ENCODE data around the gene TRABD2B. TPM values are rescaled to one million over a fixed set of nuclear protein-coding genes. Genes with fewer than 3 reads are reported as not detected.
A peak's percentile ranks its signal among the peaks of the same experiment; 100 is the strongest.

Gene TRABD2B
- total RNA-seq, 4 donors from 2014 or later: 0.05 to 0.15 (median 0.12) TPM

GRCh38 chr1:47984175-47984789 lies 12.9 kb downstream of the TRABD2B start:
- DNase-seq (no peak), ATAC-seq (peak in 1 of 2 donors; percentile 50)
- H3K36me3 ChIP-seq: no peaks in the 10 kb centered on the region
- intact Hi-C loops (cut with DNase I; ENCODE audit: low total_unique reads): no loop called here
- in situ Hi-C loops (cut with MboI; ENCODE audit: low sequenced_read_pairs in 4 of 4): loop anchor here in 1 of 4 donors (25.0 kb wide), 1 partner anchor 197 kb away; no protein-coding TSS in a partner anchor
- H3K27ac ChIP-seq: no peak overlapping the region
- H3K4me1 ChIP-seq: peaks cover 0 to 8% of the 10 kb centered on the region in 2 donors
- no peaks in the 10 kb centered on the region for H3K9me3 ChIP-seq
- TF ChIP-seq POLR2A (IDR thresholded peaks at IDR 0.05) (peak in 1 of 2 donors; percentile 15), CTCF (IDR thresholded peaks at IDR 0.05 in 4 of 5, conservative IDR thresholded peaks at IDR 0.05 in 1 of 5) (no peak)
- H3K27me3 ChIP-seq: peaks cover 0 to 14% (median 4%) of the 10 kb centered on the region in 3 donors
- peak overlapping the region in 3 of 4 donors; percentile 0 to 42 (median 35) for H3K4me3 ChIP-seq

GRCh38 chr1:47983691-47984090 lies 13.5 kb downstream of the TRABD2B start:
- Histone ChIP-seq H3K4me3 (peak overlapping the region in 1 of 4 donors; percentile 0), H3K4me1 (peaks cover 0 to 8% of the 10 kb centered on the region in 2 donors), H3K27ac (no peak overlapping the region), H3K27me3 (peaks cover 0 to 14% (median 4%) of the 10 kb centered on the region in 3 donors), H3K36me3 (no peaks in the 10 kb centered on the region), H3K9me3 (no peaks in the 10 kb centered on the region)
- intact Hi-C loops (cut with DNase I; ENCODE audit: low total_unique reads): no loop called here
- TF ChIP-seq CTCF (IDR thresholded peaks at IDR 0.05 in 4 of 5, conservative IDR thresholded peaks at IDR 0.05 in 1 of 5) (no peak), POLR2A (IDR thresholded peaks at IDR 0.05) (no peak)
- DNase-seq (no peak), ATAC-seq (no peak)
- in situ Hi-C loops (cut with MboI; ENCODE audit: low sequenced_read_pairs in 4 of 4): loop anchor here in 1 of 4 donors (25.0 kb wide), 1 partner anchor 196 kb away; no protein-coding TSS in a partner anchor

- TF ChIP-seq POLR2A (IDR thresholded peaks at IDR 0.05) (no peak), CTCF (IDR thresholded peaks at IDR 0.05 in 4 of 5, conservative IDR thresholded peaks at IDR 0.05 in 1 of 5) (no peak)
- DNase-seq: no peak
- H3K4me1 ChIP-seq: peaks cover 0 to 8% of the 10 kb centered on the region in 2 donors
- H3K9me3 ChIP-seq: no peaks in the 10 kb centered on the region
- peaks cover 0 to 11% (median 4%) of the 10 kb centered on the region in 3 donors for H3K27me3 ChIP-seq
- H3K36me3 ChIP-seq: no peaks in the 10 kb centered on the region
- H3K4me3 ChIP-seq: no peak overlapping the region
- in situ Hi-C loops (cut with MboI; ENCODE audit: low sequenced_read_pairs in 4 of 4) (loop anchor here in 1 of 4 donors (25.0 kb wide), 1 partner anchor 195 kb away; no protein-coding TSS in a partner anchor), intact Hi-C loops (cut with DNase I; ENCODE audit: low total_unique reads) (no loop called here)
- ATAC-seq: no peak
- no peak overlapping the region for H3K27ac ChIP-seq
These were observed 15.4 kb downstream of the TRABD2B start for GRCh38 chr1:47981667-47982350.

- intact Hi-C loops (cut with DNase I; ENCODE audit: low total_unique reads): no loop called here
These were observed 16.7 kb downstream of the TRABD2B start for GRCh38 chr1:47980501-47980900.

More at GRCh38 chr1:47980501-47980900, 16.7 kb downstream of the TRABD2B start:
- Histone ChIP-seq H3K36me3 (no peaks in the 10 kb centered on the region), H3K9me3 (no peaks in the 10 kb centered on the region), H3K4me3 (no peak overlapping the region), H3K27ac (no peak overlapping the region), H3K4me1 (no peaks in the 10 kb centered on the region), H3K27me3 (peaks cover 0 to 5% (median 4%) of the 10 kb centered on the region in 3 donors)
- DNase-seq (no peak), ATAC-seq (no peak)
- TF ChIP-seq POLR2A (IDR thresholded peaks at IDR 0.05) (no peak), CTCF (IDR thresholded peaks at IDR 0.05 in 4 of 5, conservative IDR thresholded peaks at IDR 0.05 in 1 of 5) (no peak)
- in situ Hi-C loops (cut with MboI; ENCODE audit: low sequenced_read_pairs in 4 of 4): loop anchor here in 1 of 4 donors (25.0 kb wide), 1 partner anchor 193 kb away; no protein-coding TSS in a partner anchor
